OCI-LY3 (cell line): ENCODE results near the gene DENND6A.

Experiments
- H2AFZ ChIP-seq: fragments of 200-600, 300-600 bp; shearing (Covaris generic); 2 replicates; pipeline ENCODE4 v1.6.0; 2014; ENCODE audit warnings: antibody characterized with exemption, low read depth, low read length
- H3K27ac ChIP-seq: fragments of 200-600, 300-600 bp; sonication (generic); 2 replicates; pipeline ENCODE4 v1.5.1; 2014; ENCODE audit warnings: mild to moderate bottlenecking, low read length, moderate library complexity, mixed read lengths
- H3K27me3 ChIP-seq: fragments of 200-600, 300-600 bp; sonication (generic); 2 replicates; pipeline ENCODE4 v1.6.1; 2014; ENCODE audit warnings: low read depth, low read length, mixed read lengths
- H3K36me3 ChIP-seq: fragments of 200-600, 300-600 bp; sonication (generic); replicated peaks from 2 replicates; pipeline ENCODE3; 2014; ENCODE audit warnings: low read depth, low read length, mixed read lengths
- H3K4me1 ChIP-seq: fragments of 300-600, 200-600 bp; sonication (generic); 2 replicates; pipeline ENCODE4 v1.6.1; 2014; ENCODE audit warnings: low read length, mixed read lengths
- H3K4me2 ChIP-seq: fragments of 200-600, 300-600 bp; sonication (generic); 2 replicates; pipeline ENCODE4 v1.6.1; 2014; ENCODE audit warnings: low read length, mixed read lengths
- H3K4me3 ChIP-seq: fragments of 300-600, 200-600 bp; sonication (generic); 2 replicates; pipeline ENCODE4 v1.5.1; 2014; ENCODE audit warnings: antibody characterized with exemption, mild to moderate bottlenecking, low read length, moderate library complexity
- H3K79me2 ChIP-seq: fragments of 300-600, 200-600 bp; shearing (Covaris generic); 2 replicates; pipeline ENCODE4 v1.6.1; 2014; ENCODE audit warnings: mild to moderate bottlenecking, low read length, mixed read lengths
- H3K9ac ChIP-seq: fragments of 300-600, 200-600 bp; shearing (Covaris generic); 2 replicates; pipeline ENCODE4 v1.6.0; 2014; ENCODE audit warnings: mild to moderate bottlenecking, low read length, moderate library complexity
- H3K9me3 ChIP-seq: fragments of 200-600, 300-600 bp; shearing (Covaris generic); 2 replicates; pipeline ENCODE4 v1.6.1; 2014; ENCODE audit warnings: low read length, mixed read lengths; ENCODE audit not compliant: insufficient read depth
- H4K20me1 ChIP-seq: fragments of 200-600, 300-600 bp; sonication (generic); 2 replicates; pipeline ENCODE4 v1.6.1; 2016; ENCODE audit warnings: low read length, mixed read lengths; ENCODE audit not compliant: insufficient read depth
- CTCF ChIP-seq: fragments of 200-600, 300-600 bp; sonication (generic); IDR thresholded peaks from 2 replicates; pipeline ENCODE4 v1.5.1; 2014; ENCODE audit warnings: antibody characterized with exemption, low read length, low read depth
- EZH2phosphoT487 ChIP-seq: fragments of 200-600 bp; shearing (Covaris generic); IDR thresholded peaks from 2 replicates; pipeline ENCODE4 v1.6.1; 2018; ENCODE audit warnings: antibody characterized with exemption, mixed run types, low read depth

The DENND6A gene

GRCh38 chr3:57717205-57717868 is 24.5 kb upstream of the DENND6A start:
- no peaks in the 10 kb centered on the region for H3K36me3 ChIP-seq
- peaks cover 7% of the 10 kb centered on the region; the same call in 1 of the 2 replicates for H3K27me3 ChIP-seq
- H3K79me2 ChIP-seq, result no peaks in the 10 kb centered on the region
- H4K20me1 ChIP-seq, result no peaks in the 10 kb centered on the region
- H2AFZ ChIP-seq, result no peak overlapping the region
- no peak overlapping the region for H3K9ac ChIP-seq
- H3K4me2 ChIP-seq, result no peak overlapping the region
- no peaks in the 10 kb centered on the region for H3K9me3 ChIP-seq
- no peak overlapping the region for H3K4me3 ChIP-seq
- H3K4me1 ChIP-seq, result peaks cover 9% of the 10 kb centered on the region
- TF ChIP-seq EZH2phosphoT487 (no peak), CTCF (no peak)
- H3K27ac ChIP-seq, result no peak overlapping the region

GRCh38 chr3:57715686-57716085 is 22.8 kb upstream of the DENND6A start:
- H3K4me2 ChIP-seq, result no peak overlapping the region
- H3K4me3 ChIP-seq, result no peak overlapping the region
- TF ChIP-seq CTCF (no peak), EZH2phosphoT487 (no peak)
- H3K4me1 ChIP-seq, result peaks cover 7% of the 10 kb centered on the region
- no peak overlapping the region for H3K9ac ChIP-seq
- no peaks in the 10 kb centered on the region for H4K20me1 ChIP-seq
- no peaks in the 10 kb centered on the region for H3K36me3 ChIP-seq
- H2AFZ ChIP-seq, result no peak overlapping the region
- H3K27me3 ChIP-seq, result no peaks in the 10 kb centered on the region
- H3K79me2 ChIP-seq, result no peaks in the 10 kb centered on the region
- no peaks in the 10 kb centered on the region for H3K9me3 ChIP-seq
- H3K27ac ChIP-seq, result no peak overlapping the region

GRCh38 chr3:57709559-57709958 is 16.7 kb upstream of the DENND6A start:
- H3K27ac ChIP-seq, result no peak overlapping the region
- H3K79me2 ChIP-seq, result no peaks in the 10 kb centered on the region
- no peaks in the 10 kb centered on the region for H4K20me1 ChIP-seq
- H3K4me2 ChIP-seq, result no peak overlapping the region
- no peaks in the 10 kb centered on the region for H3K36me3 ChIP-seq
- no peaks in the 10 kb centered on the region for H3K9me3 ChIP-seq
- TF ChIP-seq CTCF, result no peak
- TF ChIP-seq EZH2phosphoT487, result no peak
- H3K4me3 ChIP-seq, result no peak overlapping the region
- no peaks in the 10 kb centered on the region for H3K4me1 ChIP-seq
- no peaks in the 10 kb centered on the region; the same call in 1 of the 2 replicates for H3K27me3 ChIP-seq
- no peak overlapping the region for H3K9ac ChIP-seq
- H2AFZ ChIP-seq, result 0 out of 2 replicates have a peak overlapping the region, but pooled peaks have one; percentile 32

- H3K4me1 ChIP-seq, result no peaks in the 10 kb centered on the region
- no peaks in the 10 kb centered on the region for H3K79me2 ChIP-seq
- H2AFZ ChIP-seq, result no peak overlapping the region
- H4K20me1 ChIP-seq, result no peaks in the 10 kb centered on the region
- no peaks in the 10 kb centered on the region for H3K9me3 ChIP-seq
- TF ChIP-seq CTCF, result no peak
- no peak for TF ChIP-seq EZH2phosphoT487
- H3K27ac ChIP-seq, result no peak overlapping the region
- no peak overlapping the region for H3K9ac ChIP-seq
- H3K36me3 ChIP-seq, result no peaks in the 10 kb centered on the region
- H3K4me3 ChIP-seq, result no peak overlapping the region
- H3K27me3 ChIP-seq, result no peaks in the 10 kb centered on the region; the same call in 1 of the 2 replicates
- no peak overlapping the region for H3K4me2 ChIP-seq
Observed at GRCh38 chr3:57709031-57709430, 16.2 kb upstream of the DENND6A start.
